GM18511 (cell line): ENCODE results near the gene SUN2.
"Not testable (repeated sequence)": the region's sequence is repeated elsewhere in the genome, so short reads cannot be mapped to it uniquely, and the experiment has no call there.

Experiments used
- ATAC-seq: cut with Tn5 transposase; IDR thresholded peaks from one replicate; pipeline ENCODE4 v1.9.1; 2021; ENCODE audit warnings: mild to moderate bottlenecking, moderate library complexity; ENCODE audit not compliant: unreplicated experiment

The SUN2 gene

GRCh38 chr22:38755911-38756532 lies at the start of gene SUN2:
SUN2 (minus strand) TSS chr22:38755998; CDS start chr22:38752628, 3,370 bp downstream.
- peak; percentile 64 for ATAC-seq

GRCh38 chr22:38805041-38805593 lies 49.3 kb upstream of the SUN2 start:
- not testable (repeated sequence) for ATAC-seq

- no peak for ATAC-seq
Measured at GRCh38 chr22:38802671-38803121, 46.9 kb upstream of the SUN2 start.

- ATAC-seq, result no peak
Measured at GRCh38 chr22:38799265-38800002, 43.6 kb upstream of the SUN2 start.

- no peak for ATAC-seq
Measured at GRCh38 chr22:38798496-38798895, 42.7 kb upstream of the SUN2 start.

GRCh38 chr22:38796262-38796957 lies 40.6 kb upstream of the SUN2 start:
- no peak for ATAC-seq

GRCh38 chr22:38795569-38795968 lies 39.8 kb upstream of the SUN2 start:
- no peak for ATAC-seq

- peak; percentile 96 for ATAC-seq
Measured at GRCh38 chr22:38793721-38794466, 38.1 kb upstream of the SUN2 start, which contains the start of gene DNAL4. DNAL4 (minus strand) TSS chr22:38794143; CDS start chr22:38782731, 11,412 bp downstream.

- no peak for ATAC-seq
Measured at GRCh38 chr22:38793317-38793716, 37.5 kb upstream of the SUN2 start.

- ATAC-seq, result no peak
Measured at GRCh38 chr22:38792833-38793232, 37.0 kb upstream of the SUN2 start.

- no peak for ATAC-seq
Measured at GRCh38 chr22:38789606-38790005, 33.8 kb upstream of the SUN2 start.

GRCh38 chr22:38788846-38789245 lies 33.0 kb upstream of the SUN2 start:
- no peak for ATAC-seq

- ATAC-seq, result no peak
Measured at GRCh38 chr22:38788021-38788816, 32.4 kb upstream of the SUN2 start.

- no peak for ATAC-seq
Measured at GRCh38 chr22:38786631-38787030, 30.8 kb upstream of the SUN2 start.

- no peak for ATAC-seq
Measured at GRCh38 chr22:38784856-38785255, 29.1 kb upstream of the SUN2 start.

- no peak for ATAC-seq
Measured at GRCh38 chr22:38784035-38784434, 28.2 kb upstream of the SUN2 start.

- no peak for ATAC-seq
Measured at GRCh38 chr22:38783095-38783615, 27.4 kb upstream of the SUN2 start.

- ATAC-seq, result no peak
Measured at GRCh38 chr22:38782402-38783094, 26.8 kb upstream of the SUN2 start.

- no peak for ATAC-seq
Measured at GRCh38 chr22:38781033-38781432, 25.2 kb upstream of the SUN2 start.
